GM19463 (cell line): ENCODE data around the gene MEGF10.

Experiments used
- ATAC-seq: cut with Tn5 transposase; IDR thresholded peaks from one replicate; pipeline ENCODE4 v1.9.1; 2021; ENCODE audit warnings: mild to moderate bottlenecking, moderate library complexity; ENCODE audit not compliant: unreplicated experiment

MEGF10 gene

GRCh38 chr5:127363403-127363802, 72.8 kb downstream of the MEGF10 start:
- no peak for ATAC-seq

- ATAC-seq: no peak
Measured at GRCh38 chr5:127367029-127367428, 76.4 kb downstream of the MEGF10 start.

GRCh38 chr5:127367946-127368465, 77.4 kb downstream of the MEGF10 start:
- no peak for ATAC-seq

- no peak for ATAC-seq
Measured at GRCh38 chr5:127369796-127370195, 79.2 kb downstream of the MEGF10 start.

- no peak for ATAC-seq
Measured at GRCh38 chr5:127370631-127371030, 80.0 kb downstream of the MEGF10 start.

- no peak for ATAC-seq
Measured at GRCh38 chr5:127373858-127374491, 83.4 kb downstream of the MEGF10 start.

- no peak for ATAC-seq
Measured at GRCh38 chr5:127375124-127375523, 84.5 kb downstream of the MEGF10 start.

GRCh38 chr5:127375544-127376091, 85.0 kb downstream of the MEGF10 start:
- no peak for ATAC-seq

- ATAC-seq: no peak
Measured at GRCh38 chr5:127377651-127378050, 87.1 kb downstream of the MEGF10 start.

GRCh38 chr5:127385936-127386335, 95.3 kb downstream of the MEGF10 start:
- no peak for ATAC-seq

- ATAC-seq: no peak
Measured at GRCh38 chr5:127386557-127386956, 96.0 kb downstream of the MEGF10 start.

- no peak for ATAC-seq
Measured at GRCh38 chr5:127389601-127390000, 99.0 kb downstream of the MEGF10 start.

GRCh38 chr5:127392762-127393161, 102.2 kb downstream of the MEGF10 start:
- no peak for ATAC-seq

- ATAC-seq: no peak
Measured at GRCh38 chr5:127396490-127397155, 106.0 kb downstream of the MEGF10 start.

- ATAC-seq: no peak
Measured at GRCh38 chr5:127398508-127398907, 107.9 kb downstream of the MEGF10 start.

- ATAC-seq: no peak
Measured at GRCh38 chr5:127399068-127399467, 108.5 kb downstream of the MEGF10 start.

- ATAC-seq: no peak
Measured at GRCh38 chr5:127400539-127400938, 109.9 kb downstream of the MEGF10 start.

- no peak for ATAC-seq
Measured at GRCh38 chr5:127400946-127401670, 110.5 kb downstream of the MEGF10 start.

- no peak for ATAC-seq
Measured at GRCh38 chr5:127402361-127402760, 111.8 kb downstream of the MEGF10 start.

- no peak for ATAC-seq
Measured at GRCh38 chr5:127404190-127404589, 113.6 kb downstream of the MEGF10 start.

GRCh38 chr5:127406326-127407121, 115.9 kb downstream of the MEGF10 start:
- ATAC-seq: no peak
